WTC11 (cell line): ENCODE results near the gene ADAMTS7. TPM values are rescaled to one million over a fixed set of nuclear protein-coding genes. Genes with fewer than 3 reads are reported as not detected.
A peak's percentile ranks its signal among the peaks of the same experiment; 100 is the strongest.
"Not testable (repeated sequence)": the region's sequence is repeated elsewhere in the genome, so short reads cannot be mapped to it uniquely, and the experiment has no call there.

Source experiments
- ATAC-seq: fragments of 200-7000 bp; cut with Tn5 transposase; 2 replicates; pipeline ENCODE4 v1.10.0; 2021; ENCODE audit warnings: mild to moderate bottlenecking, moderate library complexity
- CTCF ChIA-PET: fragments of 300-600 bp; sonication (Branson Sonifier 250); formaldehyde crosslinking; loops from one replicate; lab custom pipeline; 2021; ENCODE audit warnings: antibody characterized with exemption; lab: Charles Lee
- POLR2A ChIA-PET: fragments of 350-600 bp; sonication (Branson Sonifier 250); formaldehyde crosslinking; loops from one replicate; lab custom pipeline; 2021; ENCODE audit warnings: antibody characterized with exemption; lab: Charles Lee
- DNase-seq: peaks from one replicate; pipeline ENCODE4 v3.0.0; 2021; ENCODE audit warnings: low spot score
- H3K27ac Mint-ChIP-seq: 2 replicates; pipeline ENCODE4 v1.8.0; 2021; ENCODE audit warnings: mixed read lengths
- H3K27me3 Mint-ChIP-seq: 2 replicates; pipeline ENCODE4 v1.8.0; 2021; ENCODE audit warnings: low read depth, mild to moderate bottlenecking, moderate library complexity, mixed read lengths
- H3K36me3 Mint-ChIP-seq: 2 replicates; pipeline ENCODE4 v1.8.0; 2021; ENCODE audit warnings: mixed read lengths
- H3K4me1 Mint-ChIP-seq: 2 replicates; pipeline ENCODE4 v1.8.0; 2022; ENCODE audit warnings: mixed read lengths
- H3K4me3 Mint-ChIP-seq: 2 replicates; pipeline ENCODE4 v1.8.0; 2021; ENCODE audit warnings: mild to moderate bottlenecking, moderate library complexity, mixed read lengths
- H3K9me3 Mint-ChIP-seq: 2 replicates; pipeline ENCODE4 v1.8.0; 2021; ENCODE audit warnings: mixed read lengths
- E2F4 ChIP-seq: sonication (generic); formaldehyde crosslinking; IDR thresholded peaks from 2 replicates; pipeline ENCODE4 v1.8.1; 2022; ENCODE audit warnings: low read depth, mild to moderate bottlenecking, moderate library complexity, missing genetic modification reagents, borderline replicate concordance
- EMX1 ChIP-seq: fragments of 250-450 bp; sonication (Bioruptor Pico); IDR thresholded peaks from 2 replicates; pipeline ENCODE4 v1.8.0; 2021; ENCODE audit warnings: mild to moderate bottlenecking
- OVOL2 ChIP-seq: fragments of 250-450 bp; sonication (Bioruptor Pico); IDR thresholded peaks from 2 replicates; pipeline ENCODE4 v1.9.0; 2021; ENCODE audit warnings: mild to moderate bottlenecking, borderline replicate concordance
- PRDM15 ChIP-seq: sonication (generic); formaldehyde crosslinking; IDR thresholded peaks from 2 replicates; pipeline ENCODE4 v1.8.0; 2022; ENCODE audit warnings: missing genetic modification reagents
- PRRX2 ChIP-seq: fragments of 250-450 bp; sonication (Bioruptor Pico); IDR thresholded peaks from 2 replicates; pipeline ENCODE4 v1.8.0; 2021; ENCODE audit warnings: mild to moderate bottlenecking
- SMAD3 ChIP-seq: sonication (generic); formaldehyde crosslinking; IDR thresholded peaks from 2 replicates; pipeline ENCODE4 v1.8.0; 2022; ENCODE audit warnings: missing genetic modification reagents, mild to moderate bottlenecking, borderline replicate concordance
- ZNF317 ChIP-seq: sonication (generic); formaldehyde crosslinking; IDR thresholded peaks from 2 replicates; pipeline ENCODE4 v1.8.1; 2023; ENCODE audit warnings: low read depth, mild to moderate bottlenecking, moderate library complexity, missing genetic modification reagents, borderline replicate concordance
- total RNA-seq: library from RNA; stranded (reverse); gene quantifications from 3 replicates; pipeline ENCODE4 v1.2.3, GENCODE V29; 2021
- TF ChIP-seq, protein P1 (sequence below): sonication (generic); formaldehyde crosslinking; conservative IDR thresholded peaks from 2 replicates; pipeline ENCODE4 v1.8.1; 2023; ENCODE audit warnings: mild to moderate bottlenecking, low read depth, missing genetic modification reagents, moderate library complexity

The ADAMTS7 gene
- total RNA-seq, 1 experiment from 2014 or later = 70.3 TPM

GRCh38 chr15:78800806-78801205 lies 10.5 kb downstream of the ADAMTS7 start:
- Mint-ChIP-seq H3K9me3 (no peaks in the 10 kb centered on the region), H3K4me1 (peaks cover 28% of the 10 kb centered on the region), H3K4me3 (no peak overlapping the region), H3K27ac (peak overlapping the region; percentile 55; the same call in 1 of the 2 replicates), H3K36me3 (peaks cover 7% of the 10 kb centered on the region), H3K27me3 (no peaks in the 10 kb centered on the region)
- DNase-seq (no peak), ATAC-seq (peak; percentile 24)
- TF ChIP-seq PRRX2 (CRISPR knock-in tag) = no peak
- no peak for TF ChIP-seq OVOL2 (CRISPR knock-in tag)
- TF ChIP-seq, protein P1, sequence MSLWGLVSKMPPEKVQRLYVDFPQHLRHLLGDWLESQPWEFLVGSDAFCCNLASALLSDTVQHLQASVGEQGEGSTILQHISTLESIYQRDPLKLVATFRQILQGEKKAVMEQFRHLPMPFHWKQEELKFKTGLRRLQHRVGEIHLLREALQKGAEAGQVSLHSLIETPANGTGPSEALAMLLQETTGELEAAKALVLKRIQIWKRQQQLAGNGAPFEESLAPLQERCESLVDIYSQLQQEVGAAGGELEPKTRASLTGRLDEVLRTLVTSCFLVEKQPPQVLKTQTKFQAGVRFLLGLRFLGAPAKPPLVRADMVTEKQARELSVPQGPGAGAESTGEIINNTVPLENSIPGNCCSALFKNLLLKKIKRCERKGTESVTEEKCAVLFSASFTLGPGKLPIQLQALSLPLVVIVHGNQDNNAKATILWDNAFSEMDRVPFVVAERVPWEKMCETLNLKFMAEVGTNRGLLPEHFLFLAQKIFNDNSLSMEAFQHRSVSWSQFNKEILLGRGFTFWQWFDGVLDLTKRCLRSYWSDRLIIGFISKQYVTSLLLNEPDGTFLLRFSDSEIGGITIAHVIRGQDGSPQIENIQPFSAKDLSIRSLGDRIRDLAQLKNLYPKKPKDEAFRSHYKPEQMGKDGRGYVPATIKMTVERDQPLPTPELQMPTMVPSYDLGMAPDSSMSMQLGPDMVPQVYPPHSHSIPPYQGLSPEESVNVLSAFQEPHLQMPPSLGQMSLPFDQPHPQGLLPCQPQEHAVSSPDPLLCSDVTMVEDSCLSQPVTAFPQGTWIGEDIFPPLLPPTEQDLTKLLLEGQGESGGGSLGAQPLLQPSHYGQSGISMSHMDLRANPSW (CRISPR knock-in tag) = no peak
- TF ChIP-seq PRDM15 (CRISPR knock-in tag) = no peak
- no peak for TF ChIP-seq ZNF317 (CRISPR knock-in tag)
- no peak for TF ChIP-seq SMAD3
- ChIA-PET POLR2A (interaction anchor here (0.6 kb wide), 1 partner anchor 478 kb away, joined by 5 read pairs; no protein-coding TSS in a partner anchor), CTCF (no interaction called here)

- CTCF ChIA-PET = interaction anchor here (0.6 to 1.2 kb wide), 2 partner anchors 8 to 11 kb away, joined by 3 read pairs; partner anchors contain the start of gene ADAMTS7
- ATAC-seq = no peak
- no peak for DNase-seq
- TF ChIP-seq EMX1 = no peak
- TF ChIP-seq, all 79 proteins: peak for 0
- peaks cover 7% of the 10 kb centered on the region for H3K36me3 Mint-ChIP-seq
- H3K4me3 Mint-ChIP-seq = no peak overlapping the region
- POLR2A ChIA-PET = no interaction called here
- H3K27me3 Mint-ChIP-seq = no peaks in the 10 kb centered on the region
- H3K27ac Mint-ChIP-seq = no peak overlapping the region
- no peaks in the 10 kb centered on the region for H3K9me3 Mint-ChIP-seq
- H3K4me1 Mint-ChIP-seq = peaks cover 22% of the 10 kb centered on the region
These were observed 11.1 kb downstream of the ADAMTS7 start for GRCh38 chr15:78800189-78800588.

GRCh38 chr15:78799102-78799501 lies 12.2 kb downstream of the ADAMTS7 start:
- POLR2A ChIA-PET, H3K36me3 Mint-ChIP-seq, DNase-seq, H3K27me3 Mint-ChIP-seq, H3K27ac Mint-ChIP-seq, H3K9me3 Mint-ChIP-seq, ATAC-seq, H3K4me3 Mint-ChIP-seq: not testable (repeated sequence)
- H3K4me1 Mint-ChIP-seq = peaks cover 11% of the 10 kb centered on the region
- CTCF ChIA-PET = interaction anchor here (1.2 to 1.3 kb wide), 2 partner anchors 10 to 12 kb away, joined by 3 to 5 read pairs; partner anchors contain the start of gene ADAMTS7

GRCh38 chr15:78798355-78798754 lies 12.9 kb downstream of the ADAMTS7 start:
- H3K36me3 Mint-ChIP-seq, H3K4me3 Mint-ChIP-seq, H3K4me1 Mint-ChIP-seq, ATAC-seq, DNase-seq, POLR2A ChIA-PET, H3K27ac Mint-ChIP-seq, H3K9me3 Mint-ChIP-seq, H3K27me3 Mint-ChIP-seq: not testable (repeated sequence)
- CTCF ChIA-PET = interaction anchor here (1.3 kb wide), 1 partner anchor 10 kb away, joined by 5 read pairs; no protein-coding TSS in a partner anchor

DNA sequence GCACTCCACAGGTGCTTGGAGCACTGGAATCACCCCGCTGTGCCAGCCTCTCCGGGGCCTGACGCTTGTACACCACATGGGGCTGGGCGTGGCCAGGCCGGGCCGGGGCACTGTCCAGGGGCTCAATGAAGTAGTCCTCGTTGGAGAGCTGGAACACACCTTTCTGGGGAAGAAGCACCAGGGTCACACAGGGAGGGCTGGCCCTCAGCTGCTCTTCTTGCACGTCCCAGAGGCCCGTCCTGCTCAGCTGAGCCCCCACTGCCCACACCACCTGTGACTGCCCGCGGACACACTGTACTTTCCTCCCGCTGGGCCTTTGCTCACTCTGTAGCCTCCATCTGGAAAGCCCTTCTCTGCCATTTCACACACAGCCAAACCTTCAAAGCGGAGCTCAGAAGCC lies 13.3 kb downstream of the ADAMTS7 start:
- ChIA-PET CTCF (interaction anchor here (1.3 kb wide), 1 partner anchor 11 kb away, joined by 5 read pairs; no protein-coding TSS in a partner anchor), POLR2A (no interaction called here)

More for the DNA sequence above, 13.3 kb downstream of the ADAMTS7 start:
- Mint-ChIP-seq H3K27me3 (no peaks in the 10 kb centered on the region), H3K4me1 (0 out of 2 replicates have a peak, but pooled peaks cover 4% of the 10 kb centered on the region), H3K36me3 (peaks cover 10% of the 10 kb centered on the region), H3K27ac (no peak overlapping the region), H3K9me3 (no peaks in the 10 kb centered on the region), H3K4me3 (no peak overlapping the region)
- ATAC-seq (no peak), DNase-seq (no peak)
- TF ChIP-seq E2F4 (CRISPR knock-in tag) = no peak
